HepG2 (cell line): ENCODE results near the gene RAP2A. TPM values are rescaled to one million over a fixed set of nuclear protein-coding genes. Genes with fewer than 3 reads are reported as not detected.
A peak's percentile ranks its signal among the peaks of the same experiment; 100 is the strongest.

Experiments
- AGO1 ChIP-seq: fragments of 200-400 bp; formaldehyde crosslinking; IDR thresholded peaks from 2 replicates; pipeline ENCODE4 v1.6.1; 2017; ENCODE audit warnings: mild to moderate bottlenecking, low read depth, low read length, moderate library complexity; ENCODE audit not compliant: poor library complexity, severe bottlenecking
- ARID3A ChIP-seq: IDR thresholded peaks from 2 replicates; pipeline ENCODE4 v1.6.1; 2012; ENCODE audit warnings: low read depth, low read length, improper control_type of control experiment
- ETV5 ChIP-seq: IDR thresholded peaks from 2 replicates; pipeline ENCODE4 v1.6.1; 2018; ENCODE audit warnings: missing biosample characterization, missing genetic modification reagents, inconsistent platforms, borderline replicate concordance
- MED8 ChIP-seq: sonication (generic); formaldehyde crosslinking; IDR thresholded peaks from 2 replicates; pipeline ENCODE4 v1.8.1; 2023; ENCODE audit warnings: mild to moderate bottlenecking, missing genetic modification reagents; ENCODE audit not compliant: insufficient replicate concordance
- NR2F6 ChIP-seq, 2 experiments: IDR thresholded peaks; 2 replicates each; pipeline ENCODE4 v1.6.1; 2016; ENCODE audit warnings: antibody characterized with exemption in 1 of 2, mild to moderate bottlenecking in 1 of 2
- PRDM15 ChIP-seq: sonication (generic); formaldehyde crosslinking; IDR thresholded peaks from 2 replicates; pipeline ENCODE4 v1.4.0; 2020; ENCODE audit warnings: missing genetic modification reagents
- RCOR2 ChIP-seq: IDR thresholded peaks from 2 replicates; pipeline ENCODE4 v1.6.1; 2016; ENCODE audit warnings: missing biosample characterization, missing genetic modification reagents
- SALL1 ChIP-seq: sonication (generic); formaldehyde crosslinking; IDR thresholded peaks from 2 replicates; pipeline ENCODE4 v1.8.0; 2022; ENCODE audit warnings: mild to moderate bottlenecking, missing genetic modification reagents
- SMAD3 ChIP-seq: sonication (generic); formaldehyde crosslinking; IDR thresholded peaks from 2 replicates; pipeline ENCODE4 v1.4.0; 2020; ENCODE audit warnings: missing genetic modification reagents
- SMARCC2 ChIP-seq: fragments of 450-650 bp; IDR thresholded peaks from 2 replicates; pipeline ENCODE4 v1.6.1; 2017; ENCODE audit warnings: antibody characterized with exemption, mild to moderate bottlenecking
- TAF1 ChIP-seq: sonication (generic); formaldehyde crosslinking; IDR thresholded peaks from 2 replicates; pipeline ENCODE4 v1.4.0; 2020; ENCODE audit warnings: missing genetic modification reagents
- THRA ChIP-seq: sonication (generic); formaldehyde crosslinking; IDR thresholded peaks from 2 replicates; pipeline ENCODE4 v1.4.0; 2020; ENCODE audit warnings: missing genetic modification reagents, borderline replicate concordance
- ZBTB44 ChIP-seq: sonication (generic); formaldehyde crosslinking; IDR thresholded peaks from 2 replicates; pipeline ENCODE4 v1.4.0; 2020; ENCODE audit warnings: missing genetic modification reagents
- ZNF205 ChIP-seq: IDR thresholded peaks from 2 replicates; pipeline ENCODE4 v1.6.1; 2018; ENCODE audit warnings: missing biosample characterization, missing genetic modification reagents
- ZNF329 ChIP-seq: sonication (generic); formaldehyde crosslinking; IDR thresholded peaks from 2 replicates; pipeline ENCODE4 v1.9.0; 2021; ENCODE audit warnings: low read depth, mild to moderate bottlenecking, missing genetic modification reagents
- ZNF343 ChIP-seq: sonication (generic); formaldehyde crosslinking; IDR thresholded peaks from 2 replicates; pipeline ENCODE4 v1.4.0; 2020; ENCODE audit warnings: mild to moderate bottlenecking, missing genetic modification reagents
- ZNF768 ChIP-seq: sonication (generic); formaldehyde crosslinking; IDR thresholded peaks from 2 replicates; pipeline ENCODE4 v1.4.0; 2020; ENCODE audit warnings: missing genetic modification reagents
- ZNF792 ChIP-seq: IDR thresholded peaks from 2 replicates; pipeline ENCODE4 v1.6.1; 2016
- polyA plus RNA-seq, 8 experiments: library from polyadenylated mRNA; depleted of rRNA in 3 of 8; stranded (reverse) in 7 of 8; unstranded in 1 of 8; fragments of >200 nt; fragmentation: Illumina TruSeq in 4 of 8; extraction: Trizol in 4 of 8; gene quantifications; 2 replicates each; pipeline versions ENCODE4 v1.2.1 to v1.2.3, GENCODE V29; 2011 to 2016; ENCODE audit warnings: low read depth in 4 of 8, missing spikeins in 1 of 8, mixed read lengths in 1 of 8; ENCODE audit not compliant: insufficient read depth in 1 of 8
- total RNA-seq, 5 experiments: library from RNA; depleted of rRNA; stranded (reverse); fragments of >200 nt; fragmentation: Illumina TruSeq; extraction: Trizol; gene quantifications; 2 replicates each; pipeline ENCODE4 v1.2.3, GENCODE V29; 2016; ENCODE audit warnings: low read depth in 1 of 5
- TF ChIP-seq, protein P1 (sequence below): sonication (generic); formaldehyde crosslinking; IDR thresholded peaks from 2 replicates; pipeline ENCODE4 v1.5.1; 2020; ENCODE audit warnings: mild to moderate bottlenecking, missing genetic modification reagents

RAP2A gene
- total and polyA plus RNA-seq, 2 of the 13 experiments (the other 11 are each of a cell fraction or from before 2014, with no cell fraction given): 9.9 to 23.1 TPM

DNA sequence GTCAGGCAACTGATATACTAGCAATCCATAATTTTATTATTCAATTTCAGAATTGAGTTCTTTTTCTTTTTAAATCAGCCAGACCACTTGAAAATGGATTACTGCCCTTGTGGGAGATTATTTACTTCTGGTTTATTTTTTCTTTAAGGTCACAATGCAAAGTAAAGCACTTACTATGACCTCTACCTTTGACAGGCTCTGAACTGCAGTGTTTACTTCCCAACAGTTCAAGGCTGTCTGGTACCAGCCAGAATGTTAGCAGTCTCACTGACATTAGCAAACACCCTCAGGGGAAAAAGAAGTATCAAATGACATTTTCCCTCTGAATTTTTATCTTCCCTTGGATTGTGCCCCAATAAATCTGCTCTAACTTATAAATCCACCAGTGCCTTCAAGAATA is 57.5 kb downstream of the RAP2A start (continued):
- TF ChIP-seq AGO1 (no peak), PRDM15 (CRISPR knock-in tag) (0 out of 2 replicates have a peak, but pooled peaks have one; percentile 22), RCOR2 (CRISPR knock-in tag) (peak; percentile 81), ZNF343 (CRISPR knock-in tag) (no peak), ZNF329 (CRISPR knock-in tag) (0 out of 2 replicates have a peak, but pooled peaks have one; percentile 47), ZBTB44 (CRISPR knock-in tag) (no peak), TAF1 (CRISPR knock-in tag) (no peak), MED8 (CRISPR knock-in tag) (no peak), SMAD3 (CRISPR knock-in tag) (peak; percentile 73; the same call in 1 of the 2 replicates), ZNF792 (CRISPR knock-in tag) (peak; percentile 62; the same call in 1 of the 2 replicates), ETV5 (CRISPR knock-in tag) (peak; percentile 63; the same call in 1 of the 2 replicates), ZNF205 (CRISPR knock-in tag) (peak; percentile 74; the same call in 1 of the 2 replicates), ARID3A (no peak; the same call in 1 of the 2 replicates), SMARCC2 (no peak), ZNF768 (no peak), THRA (peak; percentile 92), SALL1 (CRISPR knock-in tag) (peak; percentile 75; the same call in 1 of the 2 replicates), NR2F6 (IDR thresholded peaks at IDR 0.05) (peak; percentile 97), NR2F6 (CRISPR knock-in tag; IDR thresholded peaks at IDR 0.05) (peak; percentile 98)
- TF ChIP-seq, protein P1, sequence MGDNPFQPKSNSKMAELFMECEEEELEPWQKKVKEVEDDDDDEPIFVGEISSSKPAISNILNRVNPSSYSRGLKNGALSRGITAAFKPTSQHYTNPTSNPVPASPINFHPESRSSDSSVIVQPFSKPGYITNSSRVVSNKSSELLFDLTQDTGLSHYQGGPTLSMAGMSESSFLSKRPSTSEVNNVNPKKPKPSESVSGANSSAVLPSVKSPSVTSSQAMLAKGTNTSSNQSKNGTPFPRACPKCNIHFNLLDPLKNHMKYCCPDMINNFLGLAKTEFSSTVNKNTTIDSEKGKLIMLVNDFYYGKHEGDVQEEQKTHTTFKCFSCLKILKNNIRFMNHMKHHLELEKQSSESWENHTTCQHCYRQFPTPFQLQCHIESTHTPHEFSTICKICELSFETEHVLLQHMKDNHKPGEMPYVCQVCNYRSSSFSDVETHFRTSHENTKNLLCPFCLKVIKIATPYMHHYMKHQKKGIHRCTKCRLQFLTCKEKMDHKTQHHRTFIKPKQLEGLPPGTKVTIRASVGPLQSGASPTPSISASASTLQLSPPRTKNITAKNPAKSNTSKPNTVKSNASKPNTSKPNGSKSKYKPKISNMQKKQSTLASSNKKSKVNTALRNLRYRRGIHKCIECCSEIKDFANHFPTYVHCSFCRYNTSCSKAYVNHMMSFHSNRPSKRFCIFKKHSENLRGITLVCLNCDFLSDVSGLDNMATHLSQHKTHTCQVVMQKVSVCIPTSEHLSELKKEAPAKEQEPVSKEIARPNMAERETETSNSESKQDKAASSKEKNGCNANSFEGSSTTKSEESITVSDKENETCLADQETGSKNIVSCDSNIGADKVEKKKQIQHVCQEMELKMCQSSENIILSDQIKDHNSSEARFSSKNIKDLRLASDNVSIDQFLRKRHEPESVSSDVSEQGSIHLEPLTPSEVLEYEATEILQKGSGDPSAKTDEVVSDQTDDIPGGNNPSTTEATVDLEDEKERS (CRISPR knock-in tag): peak; percentile 30; the same call in 1 of the 2 replicates
